ENCODE results near the gene CNGB1.

GRCh38 chr16:57946181-57946801 lies 24.6 kb downstream of the CNGB1 start:
- TF ChIP-seq CTCF (IDR thresholded peaks at IDR 0.05; ENCODE audit: poor library complexity, severe bottlenecking) (no peak), REST (IDR thresholded peaks at IDR 0.05; ENCODE audit: borderline replicate concordance) (peak; percentile 68), RAD21 (conservative IDR thresholded peaks at IDR 0.05) (peak; percentile 15), POLR2AphosphoS5 (IDR thresholded peaks at IDR 0.05) (peak; percentile 64), EZH2 (IDR thresholded peaks at IDR 0.05; ENCODE audit: borderline replicate concordance, insufficient read depth, low read length, poor library complexity, severe bottlenecking) (no peak), MXI1 (conservative IDR thresholded peaks at IDR 0.05; ENCODE audit: poor library complexity, severe bottlenecking) (peak; percentile 85), SMC3 (conservative IDR thresholded peaks at IDR 0.05; ENCODE audit: poor library complexity) (peak; percentile 14), EP300 (conservative IDR thresholded peaks at IDR 0.05; ENCODE audit: poor library complexity, severe bottlenecking) (peak; percentile 67), TAF1 (IDR thresholded peaks at IDR 0.05; ENCODE audit: low read depth) (no peak)

Data from neural cell (in vitro differentiated cells).